GM08714 (cell line): ENCODE results near the gene ZEB2.
"Not testable (repeated sequence)": the region's sequence is repeated elsewhere in the genome, so short reads cannot be mapped to it uniquely, and the experiment has no call there.

ENCODE experiments used
- H3K4me3 ChIP-seq: fragments of 200-500 bp; sonication (Bioruptor generic); 2 replicates; pipeline ENCODE4 v1.5.1; 2014; ENCODE audit warnings: mild to moderate bottlenecking, low read length, inconsistent platforms
- ZNF274 ChIP-seq: IDR thresholded peaks from 2 replicates; pipeline ENCODE4 v1.6.1; 2012; ENCODE audit warnings: mild to moderate bottlenecking, low read depth, low read length

ZEB2 gene

GRCh38 chr2:144385381-144385780 is 134.5 kb downstream of the ZEB2 start:
- H3K4me3 ChIP-seq = no peak overlapping the region
- no peak for TF ChIP-seq ZNF274

- no peak overlapping the region for H3K4me3 ChIP-seq
- no peak for TF ChIP-seq ZNF274
These were observed 136.3 kb downstream of the ZEB2 start for GRCh38 chr2:144383571-144384100.

- TF ChIP-seq ZNF274 = no peak
- H3K4me3 ChIP-seq = no peak overlapping the region
These were observed 137.1 kb downstream of the ZEB2 start for GRCh38 chr2:144382849-144383248.

GRCh38 chr2:144381716-144382115 is 138.2 kb downstream of the ZEB2 start:
- no peak for TF ChIP-seq ZNF274
- H3K4me3 ChIP-seq = no peak overlapping the region

DNA sequence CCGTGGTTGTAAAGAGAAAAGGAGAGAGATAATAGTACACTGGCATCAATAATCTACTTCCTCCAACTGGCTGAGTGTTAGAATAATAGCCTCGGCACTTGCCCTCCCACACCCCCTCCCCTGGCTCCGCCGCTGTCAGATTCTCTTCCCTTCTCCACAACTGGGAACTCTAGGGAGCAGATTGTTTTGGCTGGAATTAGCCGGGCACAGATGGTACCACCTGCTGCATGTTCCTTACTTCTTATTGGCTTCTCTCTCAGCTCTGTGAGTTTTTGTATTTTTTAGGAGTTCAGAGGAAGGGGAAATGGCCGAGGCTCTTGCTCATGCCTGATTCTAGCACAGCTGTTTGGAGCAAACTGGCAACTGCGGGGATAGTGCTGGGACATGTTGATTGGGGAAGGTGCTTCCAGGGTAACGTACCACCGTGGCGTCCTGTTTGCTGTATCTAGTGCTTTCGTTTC is 140.0 kb downstream of the ZEB2 start:
- no peak for TF ChIP-seq ZNF274
- no peak overlapping the region for H3K4me3 ChIP-seq

DNA sequence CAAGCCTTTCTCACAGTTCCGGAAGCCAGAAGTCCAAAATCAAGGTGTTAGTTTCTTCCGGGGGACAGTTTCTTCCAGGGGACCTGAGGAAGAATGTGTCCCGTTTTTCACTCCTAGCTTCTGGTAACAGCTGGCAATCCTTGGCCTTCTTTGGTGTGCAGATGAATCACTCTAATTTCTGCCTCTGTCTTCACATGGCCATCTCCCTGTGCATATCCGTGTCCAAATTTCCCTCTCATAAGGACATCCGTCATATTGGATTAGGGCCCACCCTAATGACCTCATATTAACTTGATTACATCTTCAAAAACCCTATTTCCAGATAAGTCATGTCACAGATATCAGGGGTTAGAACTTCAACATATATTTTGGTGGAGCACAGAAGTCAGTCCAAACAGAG is 141.4 kb downstream of the ZEB2 start:
- H3K4me3 ChIP-seq = no peak overlapping the region
- no peak for TF ChIP-seq ZNF274

- H3K4me3 ChIP-seq = no peak overlapping the region
- no peak for TF ChIP-seq ZNF274
These were observed 142.0 kb downstream of the ZEB2 start for GRCh38 chr2:144377914-144378313.

DNA sequence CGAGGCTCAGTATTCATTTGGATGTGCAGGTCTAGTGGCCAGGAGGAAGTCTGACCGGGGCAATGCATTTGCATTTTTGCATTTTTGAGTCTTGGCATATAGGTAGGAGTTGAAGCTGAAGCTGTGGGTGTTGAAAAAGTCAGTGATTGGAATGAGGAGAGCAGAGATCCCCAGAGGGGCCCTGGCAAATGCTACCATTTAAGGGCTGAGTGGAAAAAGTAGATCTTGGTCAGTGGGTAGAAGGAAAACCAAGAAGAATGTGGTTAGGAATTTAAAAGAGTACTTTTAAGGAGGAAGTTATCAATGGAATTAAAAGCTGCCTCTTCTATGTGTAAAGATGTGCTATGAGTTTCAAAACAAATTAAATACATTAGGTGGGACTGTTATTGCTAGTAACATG is 143.0 kb downstream of the ZEB2 start:
- H3K4me3 ChIP-seq = no peak overlapping the region
- no peak for TF ChIP-seq ZNF274

- no peak overlapping the region for H3K4me3 ChIP-seq
- TF ChIP-seq ZNF274 = no peak
These were observed 143.5 kb downstream of the ZEB2 start for GRCh38 chr2:144376460-144376859.

- no peak for TF ChIP-seq ZNF274
- H3K4me3 ChIP-seq = no peak overlapping the region
These were observed 145.7 kb downstream of the ZEB2 start for GRCh38 chr2:144374163-144374661.

GRCh38 chr2:144372410-144373080 is 147.4 kb downstream of the ZEB2 start:
- H3K4me3 ChIP-seq = no peak overlapping the region
- TF ChIP-seq ZNF274 = no peak

- no peak overlapping the region for H3K4me3 ChIP-seq
- TF ChIP-seq ZNF274 = no peak
These were observed 148.9 kb downstream of the ZEB2 start for GRCh38 chr2:144370937-144371584.

GRCh38 chr2:144369416-144369815 is 150.5 kb downstream of the ZEB2 start:
- H3K4me3 ChIP-seq = no peak overlapping the region
- TF ChIP-seq ZNF274 = no peak

DNA sequence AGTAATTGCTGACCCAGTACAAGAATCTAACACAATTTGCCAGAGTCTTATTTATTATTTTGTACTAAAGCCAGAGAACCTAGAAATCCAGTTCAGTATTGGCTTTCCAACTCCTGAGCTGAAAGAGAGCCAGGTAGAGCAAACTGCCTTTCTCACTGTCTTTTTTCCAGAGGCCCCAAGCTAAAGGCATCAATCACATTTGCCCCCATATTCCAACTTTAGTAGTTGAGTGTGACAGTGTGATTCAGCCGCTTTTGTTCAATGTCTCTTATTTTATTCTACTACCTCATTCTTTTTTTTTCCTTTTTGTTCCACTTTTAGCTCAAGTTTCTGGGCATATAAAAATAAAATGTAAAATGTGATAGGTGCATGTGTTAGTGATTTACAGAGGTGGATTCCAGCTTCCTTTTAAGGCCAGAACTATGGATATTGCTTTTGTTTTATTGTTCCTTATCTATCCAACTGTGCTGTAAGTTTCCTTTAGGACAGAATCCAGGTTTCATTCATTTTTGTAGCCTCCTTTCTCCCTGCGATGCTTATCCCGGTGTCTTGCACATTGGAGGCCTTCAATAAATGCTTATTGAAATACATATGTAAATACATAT is 153.0 kb downstream of the ZEB2 start:
- TF ChIP-seq ZNF274 = no peak
- no peak overlapping the region for H3K4me3 ChIP-seq

GRCh38 chr2:144364944-144365738 is 154.8 kb downstream of the ZEB2 start:
- H3K4me3 ChIP-seq = no peak overlapping the region
- TF ChIP-seq ZNF274 = no peak

- H3K4me3 ChIP-seq = not testable (repeated sequence)
These were observed 155.7 kb downstream of the ZEB2 start for GRCh38 chr2:144364247-144364646.
